H1 (cell line): ENCODE data around the gene RAD51B. TPM values are rescaled to one million over a fixed set of nuclear protein-coding genes. Genes with fewer than 3 reads are reported as not detected.

Experiments used
- CTCF ChIA-PET: fragments of 300-600 bp; sonication (Branson Sonifier 250); formaldehyde crosslinking; loops from one replicate; lab custom pipeline; 2021; ENCODE audit not compliant: partially characterized antibody; lab: Charles Lee
- POLR2A ChIA-PET: fragments of 300-600 bp; sonication (Branson Sonifier 250); formaldehyde crosslinking; loops from one replicate; lab custom pipeline; 2021; ENCODE audit warnings: inconsistent platforms; ENCODE audit not compliant: partially characterized antibody; lab: Charles Lee
- DNase-seq, 2 experiments: peaks; one replicate each; pipeline versions ENCODE4 v3.0.0 to v3.0.0-alpha.2; 2010 to 2022; ENCODE audit warnings: low spot score in 2 of 2, low read depth in 1 of 2, mixed read lengths in 1 of 2
- FAIRE-seq: peaks from 2 replicates; lab custom pipeline; 2011; peaks lifted over from hg19 to GRCh38; lab: Jason Lieb, UNC
- H2AFZ ChIP-seq: 2 replicates; pipeline ENCODE4 v1.8.1; 2012; ENCODE audit warnings: low read length, inconsistent platforms
- H2AK5ac ChIP-seq: 2 replicates; pipeline ENCODE4 v1.6.1; 2013; ENCODE audit warnings: low read depth, low read length
- H2BK120ac ChIP-seq: replicated peaks from 2 replicates; pipeline ENCODE3; 2013; ENCODE audit warnings: low read depth, low read length, inconsistent platforms
- H2BK12ac ChIP-seq: 2 replicates; pipeline ENCODE4 v1.6.1; 2013; ENCODE audit warnings: low read depth, low read length
- H2BK15ac ChIP-seq: 2 replicates; pipeline ENCODE4 v1.6.1; 2013; ENCODE audit warnings: low read length
- H2BK20ac ChIP-seq: 2 replicates; pipeline ENCODE4 v1.6.1; 2013; ENCODE audit warnings: low read length
- H2BK5ac ChIP-seq: 2 replicates; pipeline ENCODE4 v1.6.1; 2013; ENCODE audit warnings: low read depth, low read length
- H3K14ac ChIP-seq: 2 replicates; pipeline ENCODE4 v1.6.1; 2013; ENCODE audit warnings: inconsistent platforms; ENCODE audit not compliant: insufficient read length
- H3K18ac ChIP-seq: 2 replicates; pipeline ENCODE4 v1.6.1; 2013; ENCODE audit warnings: low read length; ENCODE audit errors: extremely low read depth
- H3K23ac ChIP-seq: 2 replicates; pipeline ENCODE4 v1.6.1; 2013; ENCODE audit warnings: inconsistent platforms; ENCODE audit not compliant: insufficient read length
- H3K23me2 ChIP-seq: 2 replicates; pipeline ENCODE4 v1.6.1; 2013; ENCODE audit warnings: low read depth, low read length
- H3K27ac ChIP-seq: 2 replicates; pipeline ENCODE4 v1.6.1; 2011; ENCODE audit warnings: low read depth, low read length, inconsistent platforms
- H3K27me3 ChIP-seq, 4 experiments: replicated peaks in 1 of 4; 1 replicate in 1 of 4; 2 replicates in 3 of 4; pipeline versions ENCODE4 v1.6.1 to v1.8.1; 2011 to 2013; ENCODE audit warnings: low read length in 3 of 4, mild to moderate bottlenecking in 3 of 4, inconsistent platforms in 2 of 4, mixed read lengths in 2 of 4, moderate library complexity in 1 of 4; ENCODE audit not compliant: control insufficient read depth in 3 of 4, insufficient read depth in 3 of 4; ENCODE audit errors: extremely low read depth in 1 of 4
- H3K36me3 ChIP-seq, 4 experiments: 2 replicates each; pipeline versions ENCODE4 v1.6.1 to v1.8.1; 2011 to 2013; ENCODE audit warnings: mild to moderate bottlenecking in 4 of 4, low read length in 3 of 4, moderate library complexity in 2 of 4, control low read depth in 1 of 4, inconsistent platforms in 1 of 4; ENCODE audit not compliant: insufficient read depth in 4 of 4, control insufficient read depth in 2 of 4
- H3K4ac ChIP-seq: replicated peaks from 2 replicates; pipeline ENCODE3; 2013; ENCODE audit warnings: low read length, low read depth, mixed read lengths, inconsistent platforms; ENCODE audit not compliant: insufficient read length
- H3K4me1 ChIP-seq, 4 experiments: replicated peaks in 1 of 4; 1 replicate in 1 of 4; 2 replicates in 3 of 4; pipeline versions ENCODE4 v1.6.1 to v1.8.1; 2011 to 2013; ENCODE audit warnings: low read length in 3 of 4, inconsistent platforms in 2 of 4, mixed read lengths in 1 of 4; ENCODE audit not compliant: insufficient read depth in 4 of 4, control insufficient read depth in 3 of 4
- H3K4me2 ChIP-seq, 2 experiments: 2 replicates each; pipeline versions ENCODE4 v1.6.1 to v1.8.1; 2011 to 2013; ENCODE audit warnings: low read depth in 2 of 2, low read length in 2 of 2, control low read depth in 1 of 2, inconsistent platforms in 1 of 2, mild to moderate bottlenecking in 1 of 2; ENCODE audit not compliant: insufficient read depth in 1 of 2
- H3K4me3 ChIP-seq, 4 experiments: fragments of 200-600, 300-600 bp in 1 of 4; sonication (generic), shearing (Covaris generic), sonication (Bioruptor Twin) in 1 of 4; 2 replicates each; pipeline versions ENCODE4 v1.5.1 to v1.8.1; 2011 to 2016; ENCODE audit warnings: low read length in 4 of 4, low read depth in 3 of 4, control low read depth in 2 of 4, inconsistent platforms in 2 of 4, mild to moderate bottlenecking in 2 of 4, mixed read lengths in 1 of 4, moderate library complexity in 1 of 4; ENCODE audit not compliant: insufficient read depth in 2 of 4; ENCODE audit errors: extremely low read depth in 1 of 4
- H3K56ac ChIP-seq: replicated peaks from 2 replicates; pipeline ENCODE3; 2013; ENCODE audit warnings: low read depth, mild to moderate bottlenecking, mixed read lengths, low read length, inconsistent platforms; ENCODE audit not compliant: insufficient read length
- H3K79me1 ChIP-seq: 2 replicates; pipeline ENCODE4 v1.6.1; 2013; ENCODE audit warnings: low read depth, low read length, control low read depth
- H3K79me2 ChIP-seq, 2 experiments: 2 replicates each; pipeline versions ENCODE4 v1.6.1 to v1.8.1; 2012 to 2013; ENCODE audit warnings: low read length in 2 of 2, mild to moderate bottlenecking in 2 of 2, inconsistent platforms in 1 of 2; ENCODE audit not compliant: insufficient read depth in 2 of 2, control insufficient read depth in 1 of 2
- H3K9ac ChIP-seq, 4 experiments: replicated peaks in 1 of 4; 1 replicate in 1 of 4; 2 replicates in 3 of 4; pipeline versions ENCODE4 v1.6.1 to v1.8.1; 2011 to 2013; ENCODE audit warnings: low read depth in 3 of 4, low read length in 3 of 4, control low read depth in 2 of 4, mild to moderate bottlenecking in 2 of 4, moderate library complexity in 2 of 4, inconsistent platforms in 1 of 4; ENCODE audit errors: extremely low read depth in 1 of 4
- H3K9me3 ChIP-seq, 2 experiments: 2 replicates each; pipeline versions ENCODE4 v1.6.1 to v1.8.1; 2012 to 2013; ENCODE audit warnings: mild to moderate bottlenecking in 2 of 2, moderate library complexity in 2 of 2, control low read depth in 1 of 2, inconsistent platforms in 1 of 2, low read depth in 1 of 2, low read length in 1 of 2, mixed read lengths in 1 of 2; ENCODE audit not compliant: insufficient read depth in 2 of 2
- H4K20me1 ChIP-seq, 2 experiments: replicated peaks in 1 of 2; 2 replicates each; pipeline versions ENCODE3 to v1.8.1; 2011 to 2013; ENCODE audit warnings: inconsistent platforms in 2 of 2, low read length in 2 of 2, mild to moderate bottlenecking in 1 of 2; ENCODE audit not compliant: insufficient read depth in 2 of 2, control insufficient read depth in 1 of 2
- H4K5ac ChIP-seq: 2 replicates; pipeline ENCODE4 v1.6.1; 2013; ENCODE audit warnings: low read length, low read depth, mixed read lengths, inconsistent platforms; ENCODE audit not compliant: insufficient read length
- H4K8ac ChIP-seq: 2 replicates; pipeline ENCODE4 v1.8.0; 2013; ENCODE audit warnings: mild to moderate bottlenecking, moderate library complexity, low read length, inconsistent platforms; ENCODE audit not compliant: insufficient read depth; ENCODE audit errors: extremely low read depth
- H4K91ac ChIP-seq: replicated peaks from 2 replicates; pipeline ENCODE3; 2013; ENCODE audit warnings: low read length, mixed read lengths, inconsistent platforms; ENCODE audit not compliant: insufficient read length
- ASH2L ChIP-seq: fragments of 200-600, 300-600 bp; sonication (generic); IDR thresholded peaks from one replicate; pipeline ENCODE4 v1.7.1; 2017; ENCODE audit warnings: low read length
- CHD1 ChIP-seq: IDR thresholded peaks from 2 replicates; pipeline ENCODE4 v1.6.1; 2012; ENCODE audit warnings: low read depth, low read length, improper control_type of control experiment
- POLR2A ChIP-seq, 2 experiments: IDR thresholded peaks; 1 replicate in 1 of 2; 2 replicates in 1 of 2; pipeline ENCODE4 v1.6.1; 2011; ENCODE audit warnings: low read depth in 2 of 2, low read length in 2 of 2, mild to moderate bottlenecking in 2 of 2; ENCODE audit errors: control extremely low read depth in 1 of 2
- SP4 ChIP-seq: IDR thresholded peaks from 2 replicates; pipeline ENCODE4 v1.6.1; 2012; ENCODE audit warnings: low read length, inconsistent platforms
- SUZ12 ChIP-seq: fragments of 200-600 bp; sonication (generic); IDR thresholded peaks from 2 replicates; pipeline ENCODE4 v1.6.1; 2012; ENCODE audit warnings: mild to moderate bottlenecking, inconsistent platforms, low read length, moderate library complexity, mixed read lengths
- WGBS, 2 experiments: shearing (Covaris generic) in 1 of 2; methylation state at CpG; one replicate each; pipeline versions ENCODE4 v1.1.6 to v1.1.7; 2013 to 2015; ENCODE audit warnings: low lambda C conversion rate in 2 of 2, mixed read lengths in 2 of 2, inconsistent platforms in 1 of 2, low coverage in 1 of 2, missing lambda C conversion rate in 1 of 2; ENCODE audit not compliant: insufficient replicate concordance in 2 of 2, insufficient coverage in 1 of 2, insufficient read length in 1 of 2; ENCODE audit errors: extremely low coverage in 1 of 2, missing lambda C conversion rate in 1 of 2; 5-methylcytosine and 5-hydroxymethylcytosine counted together
- polyA plus RNA-seq, 7 experiments: library from polyadenylated mRNA; depleted of rRNA in 3 of 7; stranded (reverse) in 5 of 7; unstranded in 2 of 7; fragments of >200 nt in 5 of 7; fragments of 200-250 nt in 2 of 7; gene quantifications; 1 replicate in 5 of 7; 2 replicates in 1 of 7; 4 replicates in 1 of 7; pipeline versions ENCODE4 v1.2.1 to v1.2.3, GENCODE V29; 2011 to 2013; ENCODE audit warnings: missing spikeins in 2 of 7, mixed read lengths in 2 of 7
- total RNA-seq: library from RNA; stranded (reverse); fragmentation: NEBNext Ultra II Directional; extraction: Animal tissue kit (Norgen Biotek cat#: 25700); gene quantifications from 2 replicates; pipeline ENCODE4 v1.2.1, GENCODE V29; 2021

RAD51B gene
- total and polyA plus RNA-seq, 2 of the 8 experiments (the other 6 are each of a cell fraction or from before 2014, with no cell fraction given): 3.9 to 14.9 TPM

DNA sequence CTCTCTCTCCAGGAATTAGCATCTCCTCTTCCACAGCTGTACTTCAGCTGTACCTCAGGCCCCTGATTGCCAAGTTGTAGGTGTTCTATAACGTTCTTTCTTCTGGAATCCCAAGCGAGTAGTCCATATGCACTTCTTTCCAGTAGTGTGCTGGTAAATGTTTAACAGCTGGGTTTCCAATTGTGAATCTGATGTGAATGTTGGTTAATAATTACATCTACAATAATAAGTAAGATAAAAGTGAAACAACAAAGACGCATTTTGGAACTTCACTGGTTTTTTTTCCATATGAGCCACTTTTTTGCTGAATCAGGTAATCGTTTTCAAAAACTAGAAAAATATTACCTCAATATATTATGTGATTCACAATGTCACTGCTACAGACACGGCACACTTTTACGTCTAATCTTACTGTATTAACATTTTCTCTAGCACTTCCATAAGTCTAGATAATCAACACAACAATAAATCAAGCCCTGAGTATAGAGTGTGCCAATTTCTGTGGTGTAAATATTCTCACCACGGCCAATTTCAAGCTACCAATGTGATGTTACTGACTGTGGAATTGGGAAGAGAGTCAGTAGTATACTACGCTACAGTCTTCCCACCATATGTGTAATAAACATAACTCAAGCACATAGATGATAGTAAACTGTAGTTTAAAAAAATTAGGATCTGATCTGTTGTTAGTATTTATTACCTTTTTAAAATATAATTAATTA, 860.3 kb downstream of the RAD51B start:
- Histone ChIP-seq H3K9ac (no peak overlapping the region), H3K9me3 (no peaks in the 10 kb centered on the region), H4K91ac (no peak overlapping the region), H3K14ac (no peak overlapping the region), H3K4me2 (no peak overlapping the region), H2AK5ac (no peak overlapping the region), H4K5ac (no peak overlapping the region), H3K23ac (no peak overlapping the region), H3K4me1 (peaks cover 0 to 7% (median 4%) of the 10 kb centered on the region in 4 experiments; a peak in 2 of 7 replicates), H3K18ac (no peak overlapping the region), H2AFZ (no peak overlapping the region), H3K23me2 (no peaks in the 10 kb centered on the region), H2BK12ac (no peak overlapping the region), H3K79me1 (no peaks in the 10 kb centered on the region), H2BK15ac (no peak overlapping the region), H3K36me3 (no peaks in the 10 kb centered on the region), H2BK5ac (no peak overlapping the region), H3K27ac (no peak overlapping the region), H3K56ac (no peak overlapping the region), H3K4me3 (no peak overlapping the region), H4K8ac (no peak overlapping the region), H3K79me2 (no peaks in the 10 kb centered on the region), H2BK20ac (no peak overlapping the region), H2BK120ac (no peak overlapping the region), H3K27me3 (0 out of 7 replicates have a peak, but pooled peaks cover 0 to 2% (median 0%) of the 10 kb centered on the region in 4 experiments), H3K4ac (no peak overlapping the region), H4K20me1 (no peaks in the 10 kb centered on the region)
- TF ChIP-seq SP4 (no peak), CHD1 (no peak), POLR2A (IDR thresholded peaks at IDR 0.05; ENCODE audit: control extremely low read depth in 1 of 2, low read depth in 2 of 2, low read length in 2 of 2) (no peak), SUZ12 (no peak), ASH2L (no peak)
- ChIA-PET CTCF (interaction anchor here (0.8 kb wide), 1 partner anchor 9 kb away, joined by 4 read pairs; no protein-coding TSS in a partner anchor), POLR2A (interaction anchor here (1.0 to 1.1 kb wide), 2 partner anchors 9 to 10 kb away, joined by 3 read pairs; no protein-coding TSS in a partner anchor)
- no peak for FAIRE-seq
- no peak for DNase-seq
- WGBS, 2 experiments: 90% methylated on average over 8 of the region's 8 CpGs; no CpG with 5 or more reads in 1 of the 2 experiments
